ENCODE data around the gene ANKDD1B.
"Not testable (repeated sequence)": the region's sequence is repeated elsewhere in the genome, so short reads cannot be mapped to it uniquely, and the experiment has no call there.

The ANKDD1B gene

GRCh38 chr5:75611311-75612225 is at the start of gene ANKDD1B:
TSS of gene ANKDD1B (plus strand) at chr5:75611453. CDS start at chr5:75611635, 182 bp downstream.
- DNase-seq, result peak in 20 of 51 donors; percentile 2 to 51 (median 13)

- DNase-seq, result not testable (repeated sequence)
Measured at GRCh38 chr5:75565991-75566709, 45.1 kb upstream of the ANKDD1B start.

GRCh38 chr5:75566710-75567309 is 44.4 kb upstream of the ANKDD1B start:
- no peak for DNase-seq

GRCh38 chr5:75567710-75568109 is 43.5 kb upstream of the ANKDD1B start:
- no peak for DNase-seq

GRCh38 chr5:75568202-75568601 is 43.1 kb upstream of the ANKDD1B start:
- DNase-seq, result no peak

- DNase-seq, result no peak
Measured at GRCh38 chr5:75571547-75571946, 39.7 kb upstream of the ANKDD1B start.

GRCh38 chr5:75574791-75575190 is 36.5 kb upstream of the ANKDD1B start:
- no peak for DNase-seq

- not testable (repeated sequence) for DNase-seq
Measured at GRCh38 chr5:75578280-75578679, 33.0 kb upstream of the ANKDD1B start.

GRCh38 chr5:75584641-75585040 is 26.6 kb upstream of the ANKDD1B start:
- no peak for DNase-seq

- DNase-seq, result no peak
Measured at GRCh38 chr5:75588666-75589065, 22.6 kb upstream of the ANKDD1B start.

GRCh38 chr5:75600535-75600934 is 10.7 kb upstream of the ANKDD1B start:
- DNase-seq, result no peak

GRCh38 chr5:75601567-75601966 is 9.7 kb upstream of the ANKDD1B start:
- no peak for DNase-seq

GRCh38 chr5:75601996-75602395 is 9.3 kb upstream of the ANKDD1B start:
- DNase-seq, result no peak

GRCh38 chr5:75603371-75603770 is 7.9 kb upstream of the ANKDD1B start:
- no peak for DNase-seq

- no peak for DNase-seq
Measured at GRCh38 chr5:75603821-75604220, 7.4 kb upstream of the ANKDD1B start.

- DNase-seq, result not testable (repeated sequence)
Measured at GRCh38 chr5:75607341-75607740, 3.9 kb upstream of the ANKDD1B start.

- no peak for DNase-seq
Measured at GRCh38 chr5:75608870-75609269, 2.4 kb upstream of the ANKDD1B start.

GRCh38 chr5:75610201-75610600 is 1.1 kb upstream of the ANKDD1B start:
- no peak for DNase-seq

GRCh38 chr5:75610859-75611310 is 368 bp upstream of the ANKDD1B start:
- DNase-seq, result not testable (repeated sequence)

- DNase-seq, result no peak
Measured at GRCh38 chr5:75612226-75612569, 945 bp downstream of the ANKDD1B start.

- DNase-seq, result no peak
Measured at GRCh38 chr5:75612901-75613300, 1.6 kb downstream of the ANKDD1B start.

GRCh38 chr5:75614176-75614575 is 2.9 kb downstream of the ANKDD1B start:
- no peak for DNase-seq
